Measurements from ENCODE around the gene ZBED6. TPM values are rescaled to one million over a fixed set of nuclear protein-coding genes. Genes with fewer than 3 reads are reported as not detected.
"Not testable (repeated sequence)": the region's sequence is repeated elsewhere in the genome, so short reads cannot be mapped to it uniquely, and the experiment has no call there.

ZBED6 gene
- 10.1 and 12.9 TPM in 2 replicates for total RNA-seq (2014; rRNA removed; shearing (Covaris generic))

GRCh38 chr1:203795441-203796235 is at the start of gene ZBED6, which contains the start of gene ZC3H11A:
Gene ZBED6, plus strand, starts transcription at chr1:203795623. Its CDS starts 1,900 bp downstream, at chr1:203797523.
Gene ZC3H11A, plus strand, starts transcription at chr1:203795623. Its CDS starts 21,448 bp downstream, at chr1:203817071.
- Histone ChIP-seq H3K27me3 (replicated peaks) (no peaks in the 10 kb centered on the region), H3K4me1 (replicated peaks) (peaks cover 14% of the 10 kb centered on the region), H3K9me3 (replicated peaks) (no peaks in the 10 kb centered on the region), H3K36me3 (peaks cover 47% of the 10 kb centered on the region), H3K4me3 (peak within 1 kb of the TSS; percentile 68), H3K27ac (peak within 1 kb of the TSS; percentile 98)
- DNase-seq (ENCODE audit: low read depth in 1 of 2, low spot score in 2 of 2) = peak; percentile 95 to 99

DNA sequence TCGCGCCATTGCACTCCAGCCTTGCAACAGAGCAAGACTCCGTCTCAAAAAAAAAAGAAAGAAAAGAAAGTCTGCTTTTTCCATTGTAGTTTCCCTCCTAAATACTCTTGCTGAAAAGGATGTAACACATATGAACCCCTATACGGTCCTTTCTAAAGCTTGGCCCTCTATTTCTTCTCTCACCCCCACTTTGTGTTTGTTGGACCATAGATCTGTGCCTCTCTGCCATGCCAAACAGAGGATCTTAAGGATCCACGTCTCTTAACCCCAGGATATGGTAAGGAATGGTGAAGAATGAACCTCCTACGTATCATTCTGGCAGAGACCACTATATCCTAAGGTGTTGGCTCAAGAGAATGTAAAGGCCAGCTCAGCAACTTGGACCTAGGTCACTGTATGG is 49.1 kb upstream of the ZBED6 start:
- H3K27me3 ChIP-seq (replicated peaks) = no peaks in the 10 kb centered on the region
- H3K9me3 ChIP-seq (replicated peaks) = no peaks in the 10 kb centered on the region
- H3K27ac ChIP-seq = no peak overlapping the region
- H3K4me1 ChIP-seq (replicated peaks) = peaks cover 12% of the 10 kb centered on the region
- H3K36me3 ChIP-seq = peaks cover 8% of the 10 kb centered on the region
- no peak for DNase-seq (ENCODE audit: low read depth in 1 of 2, low spot score in 2 of 2)
- H3K4me3 ChIP-seq = no peak overlapping the region

DNA sequence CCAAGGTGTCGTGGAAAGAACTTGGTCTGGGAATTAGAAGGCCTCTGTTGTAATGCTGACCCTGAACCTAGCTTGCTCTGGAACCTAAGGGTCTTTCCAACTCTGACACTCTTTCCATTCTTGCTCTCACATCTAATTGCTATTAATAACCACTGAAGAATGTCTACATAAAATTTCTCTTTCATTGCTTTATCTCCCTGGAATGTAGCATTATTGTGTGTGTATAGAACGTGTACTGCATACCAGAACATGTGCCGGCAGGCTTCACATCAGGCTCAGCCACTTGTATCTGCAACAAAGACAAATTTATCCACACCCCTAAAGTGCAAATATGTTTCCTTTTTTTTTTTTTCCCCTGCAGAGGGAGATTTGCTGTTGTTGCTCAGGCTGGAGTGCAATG is 44.4 kb upstream of the ZBED6 start:
- H3K4me3 ChIP-seq = no peak overlapping the region
- H3K36me3 ChIP-seq = no peaks in the 10 kb centered on the region
- no peaks in the 10 kb centered on the region for H3K9me3 ChIP-seq (replicated peaks)
- no peaks in the 10 kb centered on the region for H3K27me3 ChIP-seq (replicated peaks)
- H3K27ac ChIP-seq = peak overlapping the region; percentile 57
- peaks cover 16% of the 10 kb centered on the region for H3K4me1 ChIP-seq (replicated peaks)
- DNase-seq (ENCODE audit: low read depth in 1 of 2, low spot score in 2 of 2) = peak; percentile 60 to 72

DNA sequence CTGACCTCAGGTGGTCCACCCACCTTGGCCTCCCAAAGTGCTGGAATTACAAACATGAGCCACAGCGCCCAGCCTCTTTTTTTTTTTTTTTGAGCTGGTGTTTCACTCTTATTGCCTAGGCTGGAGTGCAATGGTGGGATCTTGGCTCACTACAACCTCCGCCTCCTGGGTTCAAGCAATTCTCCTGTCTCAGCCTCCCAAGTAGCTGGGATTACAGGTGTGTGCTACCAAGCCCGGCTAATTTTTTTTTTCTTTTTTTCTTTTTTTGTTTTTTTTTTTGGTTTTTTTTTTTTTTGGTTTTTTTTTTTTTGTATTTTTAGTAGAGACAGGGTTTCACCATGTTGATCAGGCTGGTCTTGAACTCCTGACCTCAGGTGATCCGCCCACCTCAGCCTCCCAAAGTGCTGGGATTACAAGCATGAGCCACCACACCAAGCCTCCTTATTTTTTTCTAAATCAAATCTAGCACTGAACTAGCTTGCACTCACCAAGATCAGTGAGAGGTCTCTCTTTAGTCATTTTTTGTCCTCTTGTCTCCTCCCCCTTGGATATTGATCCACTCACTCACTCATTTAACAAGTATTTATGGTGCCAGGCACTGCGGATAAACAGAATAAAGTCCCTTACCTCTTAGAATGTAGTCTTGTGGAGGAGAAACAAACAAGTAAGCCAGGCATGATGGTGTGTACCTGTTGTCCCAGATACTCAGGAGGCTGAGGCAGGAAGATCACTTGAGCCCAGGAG is 43.6 kb upstream of the ZBED6 start:
- not testable (repeated sequence) for H3K9me3 ChIP-seq (replicated peaks); H3K4me3 ChIP-seq; H3K27me3 ChIP-seq (replicated peaks); DNase-seq (ENCODE audit: low read depth in 1 of 2, low spot score in 2 of 2); H3K36me3 ChIP-seq
- Histone ChIP-seq H3K27ac (peak overlapping the region; percentile 14; the same call in 1 of the 2 replicates), H3K4me1 (replicated peaks) (peaks cover 22% of the 10 kb centered on the region)

GRCh38 chr1:203754455-203754864 is 41.0 kb upstream of the ZBED6 start:
- H3K4me3 ChIP-seq = no peak overlapping the region
- no peaks in the 10 kb centered on the region for H3K27me3 ChIP-seq (replicated peaks)
- H3K27ac ChIP-seq = no peak overlapping the region
- H3K36me3 ChIP-seq = no peaks in the 10 kb centered on the region
- peaks cover 22% of the 10 kb centered on the region for H3K4me1 ChIP-seq (replicated peaks)
- no peak for DNase-seq (ENCODE audit: low read depth in 1 of 2, low spot score in 2 of 2)
- H3K9me3 ChIP-seq (replicated peaks) = no peaks in the 10 kb centered on the region

DNA sequence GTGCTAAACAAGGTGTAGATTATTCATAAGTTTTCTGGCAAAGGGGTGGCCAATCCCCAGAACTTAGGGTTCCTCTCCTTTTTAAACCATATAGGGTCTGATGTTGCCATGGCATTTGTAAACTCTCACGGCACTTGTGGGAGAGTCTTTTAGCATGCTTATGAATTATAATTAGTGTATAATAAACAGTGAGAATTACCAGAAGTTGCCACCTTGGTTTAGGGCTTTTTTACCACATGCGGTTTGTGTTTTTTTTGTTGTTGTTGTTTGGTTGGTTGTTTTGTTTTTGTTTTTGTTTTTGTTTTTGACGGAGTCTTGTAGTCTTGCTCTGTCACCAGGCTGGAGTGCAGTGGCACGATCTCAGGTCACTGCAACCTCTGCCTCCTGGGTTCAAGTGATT is 39.4 kb upstream of the ZBED6 start:
- Histone ChIP-seq H3K4me3 (no peak overlapping the region), H3K27me3 (replicated peaks) (no peaks in the 10 kb centered on the region), H3K4me1 (replicated peaks) (peaks cover 12% of the 10 kb centered on the region), H3K27ac (no peak overlapping the region), H3K36me3 (no peaks in the 10 kb centered on the region), H3K9me3 (replicated peaks) (no peaks in the 10 kb centered on the region)
- DNase-seq (ENCODE audit: low read depth in 1 of 2, low spot score in 2 of 2) = no peak

- H3K36me3 ChIP-seq; H3K9me3 ChIP-seq (replicated peaks); DNase-seq (ENCODE audit: low read depth in 1 of 2, low spot score in 2 of 2); H3K4me1 ChIP-seq (replicated peaks); H3K27ac ChIP-seq; H3K4me3 ChIP-seq; H3K27me3 ChIP-seq (replicated peaks): not testable (repeated sequence)
Observed at GRCh38 chr1:203758749-203759148, 36.7 kb upstream of the ZBED6 start.

DNA sequence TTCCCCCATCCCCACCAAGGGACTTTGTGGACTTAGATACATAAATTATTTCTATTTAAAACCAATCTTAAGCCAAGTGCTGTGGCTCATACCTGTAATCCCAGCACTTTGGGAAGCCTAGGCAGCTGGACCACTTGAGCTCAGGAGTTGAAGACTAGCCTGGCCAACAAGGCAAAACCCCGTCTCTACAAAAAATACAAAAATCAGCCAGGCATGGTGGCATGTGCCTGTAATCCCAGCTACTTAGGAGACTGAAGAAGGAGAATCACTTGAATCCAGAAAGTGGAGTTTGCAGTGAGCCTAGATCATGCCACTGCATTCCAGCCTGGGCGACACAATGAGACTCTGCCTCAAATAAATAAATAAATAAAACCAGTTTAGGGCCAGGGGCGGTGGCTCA is 34.9 kb upstream of the ZBED6 start:
- H3K4me3 ChIP-seq = no peak overlapping the region
- H3K9me3 ChIP-seq (replicated peaks) = no peaks in the 10 kb centered on the region
- H3K36me3 ChIP-seq = no peaks in the 10 kb centered on the region
- H3K27me3 ChIP-seq (replicated peaks) = no peaks in the 10 kb centered on the region
- H3K27ac ChIP-seq = no peak overlapping the region
- DNase-seq (ENCODE audit: low read depth in 1 of 2, low spot score in 2 of 2) = no peak
- H3K4me1 ChIP-seq (replicated peaks) = peaks cover 6% of the 10 kb centered on the region

- not testable (repeated sequence) for DNase-seq (ENCODE audit: low read depth in 1 of 2, low spot score in 2 of 2); H3K27me3 ChIP-seq (replicated peaks); H3K4me3 ChIP-seq; H3K9me3 ChIP-seq (replicated peaks); H3K36me3 ChIP-seq; H3K27ac ChIP-seq; H3K4me1 ChIP-seq (replicated peaks)
Observed at GRCh38 chr1:203761958-203762357, 33.5 kb upstream of the ZBED6 start.

- DNase-seq (ENCODE audit: low read depth in 1 of 2, low spot score in 2 of 2) = no peak
- Histone ChIP-seq H3K4me1 (replicated peaks) (no peaks in the 10 kb centered on the region), H3K4me3 (no peak overlapping the region), H3K36me3 (no peaks in the 10 kb centered on the region), H3K9me3 (replicated peaks) (no peaks in the 10 kb centered on the region), H3K27me3 (replicated peaks) (0 out of 2 replicates have a peak, but pooled peaks cover 3% of the 10 kb centered on the region), H3K27ac (no peak overlapping the region)
Observed at GRCh38 chr1:203763505-203763904, 31.9 kb upstream of the ZBED6 start.

- H3K9me3 ChIP-seq (replicated peaks) = no peaks in the 10 kb centered on the region
Observed at GRCh38 chr1:203764105-203765028, 31.1 kb upstream of the ZBED6 start.

DNA sequence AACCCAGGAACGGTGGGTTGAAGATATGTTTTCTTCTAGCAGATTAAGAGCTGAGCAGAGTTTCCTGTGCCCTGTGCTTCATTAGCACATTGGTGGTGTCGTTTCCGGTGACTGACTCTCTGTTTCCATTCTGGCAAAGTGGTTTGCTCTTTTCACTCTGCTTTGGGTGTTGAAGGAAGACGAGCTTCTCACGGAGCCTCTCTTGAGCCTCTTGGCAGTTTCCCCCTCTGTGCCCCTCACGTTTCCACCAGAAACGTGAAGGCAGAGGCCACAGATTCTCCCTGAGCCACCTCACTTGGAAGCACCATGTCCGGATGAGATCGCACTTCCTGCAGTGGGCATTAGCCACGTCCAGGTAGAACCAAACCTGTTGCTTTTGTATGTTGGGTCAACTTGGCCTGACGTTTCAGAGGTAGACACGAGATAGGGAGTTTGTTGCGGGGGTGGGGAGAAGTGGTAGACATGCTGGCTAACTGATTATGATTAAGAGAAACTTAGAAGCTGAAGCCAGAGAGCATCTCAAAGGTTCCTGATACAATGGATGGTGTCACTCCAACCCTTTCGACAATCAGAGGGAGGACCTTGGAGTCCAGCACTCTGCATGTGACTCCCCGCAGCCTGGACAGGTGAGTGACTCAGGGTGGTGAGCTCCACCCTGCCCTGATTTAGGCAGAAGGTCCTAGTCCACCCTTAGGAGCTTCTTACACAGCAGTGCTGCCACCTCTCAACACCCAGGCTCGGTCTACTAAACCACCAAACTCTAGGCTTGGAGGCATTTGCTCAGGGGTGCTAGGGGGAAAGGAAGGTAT is 30.2 kb upstream of the ZBED6 start, which contains the start of gene LAX1:
TSS of gene LAX1 (plus strand) at position 155 of the 809 bp plus-strand sequence. CDS start at position 538, 383 bp downstream.
- no peaks in the 10 kb centered on the region for H3K36me3 ChIP-seq
- DNase-seq (ENCODE audit: low read depth in 1 of 2, low spot score in 2 of 2) = no peak
- no peaks in the 10 kb centered on the region for H3K9me3 ChIP-seq (replicated peaks)

More at GRCh38 chr1:203764105-203765028, 31.1 kb upstream of the ZBED6 start:
- no peak for DNase-seq (ENCODE audit: low read depth in 1 of 2, low spot score in 2 of 2)
- Histone ChIP-seq H3K4me1 (replicated peaks) (no peaks in the 10 kb centered on the region), H3K36me3 (no peaks in the 10 kb centered on the region), H3K27me3 (replicated peaks) (0 out of 2 replicates have a peak, but pooled peaks cover 3% of the 10 kb centered on the region), H3K27ac (no peak overlapping the region), H3K4me3 (no peak overlapping the region)

More for the DNA sequence above, 30.2 kb upstream of the ZBED6 start, which contains the start of gene LAX1:
- H3K27me3 ChIP-seq (replicated peaks) = 0 out of 2 replicates have a peak, but pooled peaks cover 3% of the 10 kb centered on the region
- no peak within 1 kb of the TSS for H3K4me3 ChIP-seq
- H3K4me1 ChIP-seq (replicated peaks) = no peaks in the 10 kb centered on the region
- no peak within 1 kb of the TSS for H3K27ac ChIP-seq

Data from SJSA1 (cell line).